Ovary (tissue), 3 donors: ENCODE measurements around the gene TPRKB.
"Not testable (repeated sequence)": the region's sequence is repeated elsewhere in the genome, so short reads cannot be mapped to it uniquely, and the experiment has no call there.

Source experiments
- POLR2A ChIP-seq: fragments of 450-650 bp; IDR thresholded peaks from one replicate; pipeline ENCODE4 v1.6.1; 2017; ENCODE audit warnings: antibody characterized with exemption, mild to moderate bottlenecking, moderate library complexity
- TF ChIP-seq, protein P1 (sequence below), 3 donors: fragments of 450-650 bp in 2 of 3; fragments of 200-600 bp in 1 of 3; IDR thresholded peaks; one replicate each; pipeline versions ENCODE4 v1.5.1 to v1.8.0; 2016 to 2022; ENCODE audit warnings: antibody characterized with exemption in 3 of 3, mild to moderate bottlenecking in 1 of 3
- donor health status: DM: no; HTN: no; CAD: no.

DNA sequence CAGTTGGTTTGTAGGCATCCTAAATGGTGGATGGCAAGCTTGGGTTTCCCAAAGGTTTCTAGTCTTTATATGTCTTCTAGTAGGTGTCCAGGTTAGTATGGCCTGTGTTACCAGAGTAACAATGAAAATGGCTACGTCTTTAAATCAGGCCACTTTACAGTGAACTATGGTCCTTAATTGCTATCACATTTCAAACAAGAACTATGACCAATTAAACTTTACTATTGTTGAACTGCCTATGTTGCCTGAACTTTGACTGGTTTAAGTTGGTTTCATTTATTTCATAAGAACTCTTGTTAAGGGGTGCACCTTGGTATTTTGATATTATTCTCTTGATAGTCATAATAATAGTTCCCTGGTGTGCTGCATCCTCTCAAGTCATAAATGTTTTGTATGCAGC, 40.2 kb downstream of the TPRKB start:
- not testable (repeated sequence) for TF ChIP-seq POLR2A
- TF ChIP-seq, protein P1, sequence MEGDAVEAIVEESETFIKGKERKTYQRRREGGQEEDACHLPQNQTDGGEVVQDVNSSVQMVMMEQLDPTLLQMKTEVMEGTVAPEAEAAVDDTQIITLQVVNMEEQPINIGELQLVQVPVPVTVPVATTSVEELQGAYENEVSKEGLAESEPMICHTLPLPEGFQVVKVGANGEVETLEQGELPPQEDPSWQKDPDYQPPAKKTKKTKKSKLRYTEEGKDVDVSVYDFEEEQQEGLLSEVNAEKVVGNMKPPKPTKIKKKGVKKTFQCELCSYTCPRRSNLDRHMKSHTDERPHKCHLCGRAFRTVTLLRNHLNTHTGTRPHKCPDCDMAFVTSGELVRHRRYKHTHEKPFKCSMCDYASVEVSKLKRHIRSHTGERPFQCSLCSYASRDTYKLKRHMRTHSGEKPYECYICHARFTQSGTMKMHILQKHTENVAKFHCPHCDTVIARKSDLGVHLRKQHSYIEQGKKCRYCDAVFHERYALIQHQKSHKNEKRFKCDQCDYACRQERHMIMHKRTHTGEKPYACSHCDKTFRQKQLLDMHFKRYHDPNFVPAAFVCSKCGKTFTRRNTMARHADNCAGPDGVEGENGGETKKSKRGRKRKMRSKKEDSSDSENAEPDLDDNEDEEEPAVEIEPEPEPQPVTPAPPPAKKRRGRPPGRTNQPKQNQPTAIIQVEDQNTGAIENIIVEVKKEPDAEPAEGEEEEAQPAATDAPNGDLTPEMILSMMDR (IDR thresholded peaks at IDR 0.05), result not testable (repeated sequence)
